ENCODE results near the gene KATNIP.

KATNIP gene

DNA sequence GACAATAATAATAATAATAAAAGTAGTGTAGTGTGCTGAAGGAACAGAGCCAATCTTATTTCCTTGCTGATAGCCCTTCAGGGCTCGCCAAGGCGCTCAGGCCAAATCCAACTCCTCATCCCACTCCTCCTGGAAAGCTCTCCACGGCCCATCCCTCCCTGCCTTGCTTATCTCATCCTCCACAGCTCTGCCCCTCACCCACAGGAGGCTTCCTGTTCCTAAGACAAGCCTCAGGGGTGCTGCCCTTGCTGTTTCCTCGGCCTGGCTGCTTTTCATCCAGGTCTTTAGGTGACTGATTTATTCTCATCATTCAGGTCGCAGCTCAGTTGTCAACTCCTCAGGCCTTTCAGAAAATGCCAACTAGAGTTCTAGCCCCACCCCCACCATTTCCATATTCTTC, 11.4 kb upstream of the KATNIP start:
- Histone ChIP-seq H3K36me3 (ENCODE audit: control insufficient read depth in 2 of 2, insufficient read depth in 1 of 2, low read length in 2 of 2) (peaks cover 45 to 98% of the 10 kb centered on the region in 2 experiments), H3K9me3 (ENCODE audit: control insufficient read depth, insufficient read depth, low read depth, low read length) (no peaks in the 10 kb centered on the region), H3K27ac (ENCODE audit: extremely low read depth, low read depth, low read length) (no peak overlapping the region), H3K4me3 (ENCODE audit: low read depth, low read length) (no peak overlapping the region), H3K4me1 (ENCODE audit: control insufficient read depth, insufficient read depth, low read length) (no peaks in the 10 kb centered on the region)
- no peak for TF ChIP-seq ZNF140 (tag by site-specific recombination; IDR thresholded peaks at IDR 0.05)
- ChIA-PET CTCF (no interaction called here), POLR2A (interaction anchor here (0.7 to 1.0 kb wide), 2 partner anchors 11 to 42 kb away, joined by 3 to 15 read pairs; partner anchors contain the start of genes GTF3C1 and KATNIP)

DNA sequence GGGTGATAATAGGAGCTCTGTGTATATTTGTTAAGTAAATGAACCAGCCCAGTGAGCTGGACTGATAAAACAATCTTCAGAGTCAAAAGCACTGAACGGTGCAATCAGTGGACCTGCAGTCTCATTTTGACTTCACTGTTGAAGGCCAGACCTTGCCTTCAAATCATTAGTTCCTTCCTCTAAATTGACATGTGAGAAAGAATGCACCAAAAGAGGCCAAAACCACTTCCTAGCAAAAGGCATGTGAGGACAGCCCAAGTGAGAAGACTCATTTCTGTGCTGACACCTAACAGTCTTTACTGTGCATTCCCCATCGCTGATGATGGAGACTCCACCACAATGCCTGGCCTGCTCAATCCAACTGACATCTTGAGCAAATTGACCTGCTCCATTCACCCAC, 10.8 kb upstream of the KATNIP start:
- no peak overlapping the region for H3K4me3 ChIP-seq (ENCODE audit: low read depth, low read length)
- TF ChIP-seq ZNF514 (tag by site-specific recombination; IDR thresholded peaks at IDR 0.05): no peak

DNA sequence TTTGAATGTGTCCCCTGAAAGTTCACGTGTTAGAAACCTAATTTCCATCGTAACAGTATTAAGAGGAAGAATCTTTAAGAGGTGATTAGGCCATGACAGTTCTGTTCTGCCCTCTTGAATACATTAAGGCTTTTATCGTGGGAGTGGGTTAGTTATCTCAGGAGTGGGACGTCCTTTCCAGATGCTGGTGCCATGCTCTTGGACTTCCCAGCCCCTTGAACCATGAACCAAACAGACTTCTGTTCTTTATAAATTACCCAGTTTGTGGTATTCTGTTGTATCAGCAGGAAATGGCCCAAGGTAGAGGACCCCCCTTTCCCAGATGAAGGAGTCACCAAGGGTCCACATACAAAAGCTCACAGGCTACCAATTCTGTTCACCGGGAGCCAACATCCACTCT, 10.3 kb upstream of the KATNIP start:
- Histone ChIP-seq H3K27ac (ENCODE audit: extremely low read depth, low read depth, low read length) (no peak overlapping the region), H3K4me3 (ENCODE audit: low read depth, low read length) (no peak overlapping the region), H3K36me3 (ENCODE audit: control insufficient read depth in 2 of 2, insufficient read depth in 1 of 2, low read length in 2 of 2) (peaks cover 53 to 98% of the 10 kb centered on the region in 2 experiments)

More for the DNA sequence above, 10.8 kb upstream of the KATNIP start:
- Histone ChIP-seq H3K9me3 (ENCODE audit: control insufficient read depth, insufficient read depth, low read depth, low read length) (no peaks in the 10 kb centered on the region), H3K36me3 (ENCODE audit: control insufficient read depth in 2 of 2, insufficient read depth in 1 of 2, low read length in 2 of 2) (peaks cover 51 to 98% of the 10 kb centered on the region in 2 experiments), H3K27ac (ENCODE audit: extremely low read depth, low read depth, low read length) (no peak overlapping the region), H3K4me1 (ENCODE audit: control insufficient read depth, insufficient read depth, low read length) (no peaks in the 10 kb centered on the region)
- CTCF ChIA-PET: no interaction called here
- POLR2A ChIA-PET: interaction anchor here (1.0 kb wide), 1 partner anchor 11 kb away, joined by 3 read pairs; the partner anchor contains the start of genes GTF3C1 and KATNIP

DNA sequence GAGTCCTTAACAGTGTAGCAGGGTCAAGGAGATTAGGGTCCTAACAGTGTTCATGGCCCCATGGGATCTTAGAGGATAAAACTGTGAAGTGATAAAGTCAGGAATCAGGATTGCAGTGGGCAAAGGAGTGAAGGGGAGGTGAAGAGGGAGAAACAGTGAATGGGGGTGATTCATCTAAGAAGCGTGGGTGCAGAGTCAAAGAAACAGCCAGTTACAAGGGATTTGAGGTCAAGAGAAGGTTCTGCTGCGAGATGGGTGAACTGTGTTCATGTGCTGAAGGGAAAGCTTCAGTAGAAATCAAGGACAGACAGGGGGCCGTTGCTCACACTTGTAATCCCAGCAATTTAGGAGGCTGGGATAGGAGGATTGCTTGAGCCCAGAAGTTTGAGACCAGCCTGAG, 6.1 kb upstream of the KATNIP start:
- Histone ChIP-seq H3K36me3 (ENCODE audit: control insufficient read depth in 2 of 2, insufficient read depth in 1 of 2, low read length in 2 of 2) (peaks cover 45 to 80% of the 10 kb centered on the region in 2 experiments), H3K27ac (ENCODE audit: extremely low read depth, low read depth, low read length) (no peak overlapping the region), H3K4me3 (ENCODE audit: low read depth, low read length) (no peak overlapping the region), H3K4me1 (ENCODE audit: control insufficient read depth, insufficient read depth, low read length) (no peaks in the 10 kb centered on the region), H3K9me3 (ENCODE audit: control insufficient read depth, insufficient read depth, low read depth, low read length) (no peaks in the 10 kb centered on the region)
- ChIA-PET POLR2A (no interaction called here), CTCF (interaction anchor here (0.8 to 1.3 kb wide), 2 partner anchors 10 to 28 kb away, joined by 3 to 5 read pairs; no protein-coding TSS in a partner anchor)
- TF ChIP-seq ZNF394 (tag by site-specific recombination; IDR thresholded peaks at IDR 0.05; ENCODE audit: borderline replicate concordance): no peak
- TF ChIP-seq, protein P1, sequence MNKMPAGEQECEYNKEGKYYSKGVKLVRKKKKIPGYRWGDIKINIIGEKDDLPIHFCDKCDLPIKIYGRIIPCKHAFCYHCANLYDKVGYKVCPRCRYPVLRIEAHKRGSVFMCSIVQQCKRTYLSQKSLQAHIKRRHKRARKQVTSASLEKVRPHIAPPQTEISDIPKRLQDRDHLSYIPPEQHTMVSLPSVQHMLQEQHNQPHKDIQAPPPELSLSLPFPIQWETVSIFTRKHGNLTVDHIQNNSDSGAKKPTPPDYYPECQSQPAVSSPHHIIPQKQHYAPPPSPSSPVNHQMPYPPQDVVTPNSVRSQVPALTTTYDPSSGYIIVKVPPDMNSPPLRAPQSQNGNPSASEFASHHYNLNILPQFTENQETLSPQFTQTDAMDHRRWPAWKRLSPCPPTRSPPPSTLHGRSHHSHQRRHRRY (tag by site-specific recombination; IDR thresholded peaks at IDR 0.05): no peak
- TF ChIP-seq ZNF677 (tag by site-specific recombination; IDR thresholded peaks at IDR 0.05): no peak
- TF ChIP-seq, protein P2, sequence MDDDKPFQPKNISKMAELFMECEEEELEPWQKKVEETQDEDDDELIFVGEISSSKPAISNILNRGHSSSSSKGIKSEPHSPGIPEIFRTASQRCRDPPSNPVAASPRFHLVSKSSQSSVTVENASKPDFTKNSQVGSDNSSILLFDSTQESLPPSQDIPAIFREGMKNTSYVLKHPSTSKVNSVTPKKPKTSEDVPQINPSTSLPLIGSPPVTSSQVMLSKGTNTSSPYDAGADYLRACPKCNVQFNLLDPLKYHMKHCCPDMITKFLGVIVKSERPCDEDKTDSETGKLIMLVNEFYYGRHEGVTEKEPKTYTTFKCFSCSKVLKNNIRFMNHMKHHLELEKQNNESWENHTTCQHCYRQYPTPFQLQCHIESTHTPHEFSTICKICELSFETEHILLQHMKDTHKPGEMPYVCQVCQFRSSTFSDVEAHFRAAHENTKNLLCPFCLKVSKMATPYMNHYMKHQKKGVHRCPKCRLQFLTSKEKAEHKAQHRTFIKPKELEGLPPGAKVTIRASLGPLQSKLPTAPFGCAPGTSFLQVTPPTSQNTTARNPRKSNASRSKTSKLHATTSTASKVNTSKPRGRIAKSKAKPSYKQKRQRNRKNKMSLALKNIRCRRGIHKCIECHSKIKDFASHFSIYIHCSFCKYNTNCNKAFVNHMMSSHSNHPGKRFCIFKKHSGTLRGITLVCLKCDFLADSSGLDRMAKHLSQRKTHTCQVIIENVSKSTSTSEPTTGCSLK (tag by site-specific recombination; IDR thresholded peaks at IDR 0.05): no peak
- no peak for TF ChIP-seq ZNF658 (tag by site-specific recombination; IDR thresholded peaks at IDR 0.05)
- TF ChIP-seq, protein P3, sequence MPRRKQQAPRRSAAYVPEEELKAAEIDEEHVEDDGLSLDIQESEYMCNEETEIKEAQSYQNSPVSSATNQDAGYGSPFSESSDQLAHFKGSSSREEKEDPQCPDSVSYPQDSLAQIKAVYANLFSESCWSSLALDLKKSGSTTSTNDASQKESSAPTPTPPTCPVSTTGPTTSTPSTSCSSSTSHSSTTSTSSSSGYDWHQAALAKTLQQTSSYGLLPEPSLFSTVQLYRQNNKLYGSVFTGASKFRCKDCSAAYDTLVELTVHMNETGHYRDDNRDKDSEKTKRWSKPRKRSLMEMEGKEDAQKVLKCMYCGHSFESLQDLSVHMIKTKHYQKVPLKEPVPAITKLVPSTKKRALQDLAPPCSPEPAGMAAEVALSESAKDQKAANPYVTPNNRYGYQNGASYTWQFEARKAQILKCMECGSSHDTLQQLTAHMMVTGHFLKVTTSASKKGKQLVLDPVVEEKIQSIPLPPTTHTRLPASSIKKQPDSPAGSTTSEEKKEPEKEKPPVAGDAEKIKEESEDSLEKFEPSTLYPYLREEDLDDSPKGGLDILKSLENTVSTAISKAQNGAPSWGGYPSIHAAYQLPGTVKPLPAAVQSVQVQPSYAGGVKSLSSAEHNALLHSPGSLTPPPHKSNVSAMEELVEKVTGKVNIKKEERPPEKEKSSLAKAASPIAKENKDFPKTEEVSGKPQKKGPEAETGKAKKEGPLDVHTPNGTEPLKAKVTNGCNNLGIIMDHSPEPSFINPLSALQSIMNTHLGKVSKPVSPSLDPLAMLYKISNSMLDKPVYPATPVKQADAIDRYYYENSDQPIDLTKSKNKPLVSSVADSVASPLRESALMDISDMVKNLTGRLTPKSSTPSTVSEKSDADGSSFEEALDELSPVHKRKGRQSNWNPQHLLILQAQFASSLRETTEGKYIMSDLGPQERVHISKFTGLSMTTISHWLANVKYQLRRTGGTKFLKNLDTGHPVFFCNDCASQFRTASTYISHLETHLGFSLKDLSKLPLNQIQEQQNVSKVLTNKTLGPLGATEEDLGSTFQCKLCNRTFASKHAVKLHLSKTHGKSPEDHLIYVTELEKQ (tag by site-specific recombination; IDR thresholded peaks at IDR 0.05; ENCODE audit: borderline replicate concordance): no peak

More for the DNA sequence above, 10.3 kb upstream of the KATNIP start:
- CTCF ChIA-PET: no interaction called here
- POLR2A ChIA-PET: no interaction called here
- TF ChIP-seq TCF7L2 (IDR thresholded peaks at IDR 0.05; ENCODE audit: borderline replicate concordance, low read depth, low read length) (no peak), KLF8 (tag by site-specific recombination; IDR thresholded peaks at IDR 0.05) (no peak), ZNF76 (tag by site-specific recombination; IDR thresholded peaks at IDR 0.05; ENCODE audit: borderline replicate concordance, low read depth) (no peak), WT1 (tag by site-specific recombination; IDR thresholded peaks at IDR 0.05) (no peak), ZNF341 (tag by site-specific recombination; IDR thresholded peaks at IDR 0.05; ENCODE audit: low read depth) (no peak), EGR2 (tag by site-specific recombination; IDR thresholded peaks at IDR 0.05; ENCODE audit: low read depth) (no peak), ZEB2 (tag by site-specific recombination; IDR thresholded peaks at IDR 0.05) (no peak), BCL11B (tag by site-specific recombination; IDR thresholded peaks at IDR 0.05; ENCODE audit: low read depth) (no peak), ZNF138 (tag by site-specific recombination; IDR thresholded peaks at IDR 0.05; ENCODE audit: borderline replicate concordance) (no peak), ZNF629 (tag by site-specific recombination; IDR thresholded peaks at IDR 0.05) (no peak), ZXDB (tag by site-specific recombination; IDR thresholded peaks at IDR 0.05) (no peak)
- TF ChIP-seq, protein P4, sequence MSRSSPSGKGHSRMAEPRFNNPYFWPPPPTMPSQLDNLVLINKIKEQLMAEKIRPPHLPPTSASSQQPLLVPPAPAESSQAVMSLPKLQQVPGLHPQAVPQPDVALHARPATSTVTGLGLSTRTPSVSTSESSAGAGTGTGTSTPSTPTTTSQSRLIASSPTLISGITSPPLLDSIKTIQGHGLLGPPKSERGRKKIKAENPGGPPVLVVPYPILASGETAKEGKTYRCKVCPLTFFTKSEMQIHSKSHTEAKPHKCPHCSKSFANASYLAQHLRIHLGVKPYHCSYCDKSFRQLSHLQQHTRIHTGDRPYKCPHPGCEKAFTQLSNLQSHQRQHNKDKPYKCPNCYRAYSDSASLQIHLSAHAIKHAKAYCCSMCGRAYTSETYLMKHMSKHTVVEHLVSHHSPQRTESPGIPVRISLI (tag by site-specific recombination; IDR thresholded peaks at IDR 0.05): no peak
- TF ChIP-seq, protein P5, sequence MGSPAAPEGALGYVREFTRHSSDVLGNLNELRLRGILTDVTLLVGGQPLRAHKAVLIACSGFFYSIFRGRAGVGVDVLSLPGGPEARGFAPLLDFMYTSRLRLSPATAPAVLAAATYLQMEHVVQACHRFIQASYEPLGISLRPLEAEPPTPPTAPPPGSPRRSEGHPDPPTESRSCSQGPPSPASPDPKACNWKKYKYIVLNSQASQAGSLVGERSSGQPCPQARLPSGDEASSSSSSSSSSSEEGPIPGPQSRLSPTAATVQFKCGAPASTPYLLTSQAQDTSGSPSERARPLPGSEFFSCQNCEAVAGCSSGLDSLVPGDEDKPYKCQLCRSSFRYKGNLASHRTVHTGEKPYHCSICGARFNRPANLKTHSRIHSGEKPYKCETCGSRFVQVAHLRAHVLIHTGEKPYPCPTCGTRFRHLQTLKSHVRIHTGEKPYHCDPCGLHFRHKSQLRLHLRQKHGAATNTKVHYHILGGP (tag by site-specific recombination; IDR thresholded peaks at IDR 0.05): no peak
- TF ChIP-seq, protein P6, sequence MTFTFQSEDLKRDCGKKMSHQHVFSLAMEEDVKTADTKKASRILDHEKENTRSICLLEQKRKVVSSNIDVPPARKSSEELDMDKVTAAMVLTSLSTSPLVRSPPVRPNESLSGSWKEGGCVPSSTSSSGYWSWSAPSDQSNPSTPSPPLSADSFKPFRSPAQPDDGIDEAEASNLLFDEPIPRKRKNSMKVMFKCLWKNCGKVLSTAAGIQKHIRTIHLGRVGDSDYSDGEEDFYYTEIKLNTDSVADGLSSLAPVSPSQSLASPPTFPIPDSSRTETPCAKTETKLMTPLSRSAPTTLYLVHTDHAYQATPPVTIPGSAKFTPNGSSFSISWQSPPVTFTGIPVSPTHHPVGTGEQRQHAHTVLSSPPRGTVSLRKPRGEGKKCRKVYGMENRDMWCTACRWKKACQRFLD (tag by site-specific recombination; IDR thresholded peaks at IDR 0.05): no peak
- Histone ChIP-seq H3K9me3 (ENCODE audit: control insufficient read depth, insufficient read depth, low read depth, low read length) (no peaks in the 10 kb centered on the region), H3K4me1 (ENCODE audit: control insufficient read depth, insufficient read depth, low read length) (no peaks in the 10 kb centered on the region)

All from HEK293 (cell line).